HG03039 (cell line): Measurements from ENCODE around the gene CDK14.
"Not testable (repeated sequence)": the region's sequence is repeated elsewhere in the genome, so short reads cannot be mapped to it uniquely, and the experiment has no call there.

Experiments
- ATAC-seq: cut with Tn5 transposase; IDR thresholded peaks from one replicate; pipeline ENCODE4 v1.9.1; 2021; ENCODE audit warnings: mild to moderate bottlenecking, moderate library complexity; ENCODE audit not compliant: unreplicated experiment

Gene CDK14

GRCh38 chr7:90777465-90777864 is 181.3 kb downstream of the CDK14 start:
- ATAC-seq, result peak; percentile 48

- no peak for ATAC-seq
Observed at GRCh38 chr7:90777886-90778285, 181.8 kb downstream of the CDK14 start.

- no peak for ATAC-seq
Observed at GRCh38 chr7:90788052-90788451, 191.9 kb downstream of the CDK14 start.

- no peak for ATAC-seq
Observed at GRCh38 chr7:90789736-90790306, 193.7 kb downstream of the CDK14 start.

GRCh38 chr7:90791596-90791995 is 195.5 kb downstream of the CDK14 start:
- ATAC-seq, result no peak

GRCh38 chr7:90792301-90792700 is 196.2 kb downstream of the CDK14 start:
- no peak for ATAC-seq

GRCh38 chr7:90794234-90794633 is 198.1 kb downstream of the CDK14 start:
- ATAC-seq, result not testable (repeated sequence)

- no peak for ATAC-seq
Observed at GRCh38 chr7:90797596-90797995, 201.5 kb downstream of the CDK14 start.

- no peak for ATAC-seq
Observed at GRCh38 chr7:90804370-90804769, 208.2 kb downstream of the CDK14 start.

GRCh38 chr7:90815552-90815951 is 219.4 kb downstream of the CDK14 start:
- not testable (repeated sequence) for ATAC-seq

GRCh38 chr7:90816511-90817142 is 220.5 kb downstream of the CDK14 start:
- peak; percentile 99 for ATAC-seq

GRCh38 chr7:90817151-90817550 is 221.0 kb downstream of the CDK14 start:
- no peak for ATAC-seq

GRCh38 chr7:90817846-90818245 is 221.7 kb downstream of the CDK14 start:
- ATAC-seq, result no peak

- ATAC-seq, result no peak
Observed at GRCh38 chr7:90818341-90818740, 222.2 kb downstream of the CDK14 start.

GRCh38 chr7:90821961-90822620 is 226.0 kb downstream of the CDK14 start:
- no peak for ATAC-seq

GRCh38 chr7:90824386-90825307 is 228.5 kb downstream of the CDK14 start:
- no peak for ATAC-seq

- ATAC-seq, result no peak
Observed at GRCh38 chr7:90825779-90826178, 229.7 kb downstream of the CDK14 start.

GRCh38 chr7:90828601-90829000 is 232.5 kb downstream of the CDK14 start:
- ATAC-seq, result no peak

GRCh38 chr7:90830308-90830707 is 234.2 kb downstream of the CDK14 start:
- ATAC-seq, result no peak

- no peak for ATAC-seq
Observed at GRCh38 chr7:90832726-90833125, 236.6 kb downstream of the CDK14 start.

- ATAC-seq, result no peak
Observed at GRCh38 chr7:90833443-90833842, 237.3 kb downstream of the CDK14 start.
